BJ (cell line): ENCODE results near the gene FANCD2. TPM values are rescaled to one million over a fixed set of nuclear protein-coding genes. Genes with fewer than 3 reads are reported as not detected.
A peak's percentile ranks its signal among the peaks of the same experiment; 100 is the strongest.

Experiments used
- CTCF ChIA-PET: fragments of 350-600 bp; formaldehyde crosslinking; extraction: SDS; loops from one replicate; lab custom pipeline; 2021; ENCODE audit warnings: antibody characterized with exemption, inconsistent platforms; lab: Yijun Ruan, JAX
- POLR2A ChIA-PET: fragments of 300-600 bp; sonication (Branson Sonifier 250); formaldehyde crosslinking; extraction: SDS; loops from one replicate; lab custom pipeline; 2021; ENCODE audit warnings: antibody characterized with exemption; lab: Charles Lee
- DNase-seq: peaks from one replicate; pipeline ENCODE4 v3.0.0-alpha.2; 2011; ENCODE audit warnings: low read depth
- H3K27me3 ChIP-seq: 2 replicates; pipeline ENCODE4 v1.6.0; 2011; ENCODE audit warnings: low read length; ENCODE audit not compliant: control insufficient read depth, insufficient read depth
- H3K36me3 ChIP-seq: 2 replicates; pipeline ENCODE4 v1.5.1; 2011; ENCODE audit warnings: low read length; ENCODE audit not compliant: control insufficient read depth, insufficient read depth
- H3K4me3 ChIP-seq: 2 replicates; pipeline ENCODE4 v1.5.1; 2011; ENCODE audit warnings: low read depth, mild to moderate bottlenecking, control low read depth, low read length
- CTCF ChIP-seq: IDR thresholded peaks from 2 replicates; pipeline ENCODE4 v1.5.1; 2011; ENCODE audit warnings: low read depth, mild to moderate bottlenecking, control low read depth, inconsistent platforms, low read length, moderate library complexity; ENCODE audit not compliant: insufficient read depth
- polyA plus RNA-seq: library from polyadenylated mRNA; depleted of rRNA; stranded (reverse); fragments of >200 nt; gene quantifications from 2 replicates; pipeline ENCODE4 v1.2.3, GENCODE V29; 2011

Gene FANCD2
- polyA plus RNA-seq, 1 experiment = 5.6 TPM

DNA sequence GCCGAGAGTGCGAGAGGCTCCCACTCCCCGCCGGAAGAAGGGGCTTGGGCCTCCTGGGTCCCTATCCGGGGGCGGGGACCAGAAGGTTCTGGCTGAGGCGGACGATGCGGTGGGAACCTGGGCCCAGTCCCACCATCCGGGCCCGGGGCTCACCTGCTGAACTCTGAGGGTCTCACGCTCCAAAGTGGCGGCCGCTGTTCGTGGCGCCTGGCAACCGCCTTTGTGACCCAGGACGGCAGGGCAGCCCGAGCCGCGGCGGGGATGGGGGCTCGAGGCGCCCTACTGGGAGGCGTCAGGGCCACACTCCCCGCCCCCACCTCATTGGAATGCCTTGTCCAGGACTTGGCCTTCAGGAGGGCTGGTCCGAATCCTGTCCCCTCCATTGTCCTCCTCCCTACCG is 81.9 kb downstream of the FANCD2 start, which contains the start of gene FANCD2OS:
TSS of gene FANCD2OS (minus strand) at position 165 of the 400 bp plus-strand sequence. CDS start 3,481 bp downstream, outside the sequence.
- ChIA-PET POLR2A (no interaction called here), CTCF (no interaction called here)
- H3K36me3 ChIP-seq = no peaks in the 10 kb centered on the region
- no peak for DNase-seq
- no peak within 1 kb of the TSS for H3K4me3 ChIP-seq
- no peaks in the 10 kb centered on the region for H3K27me3 ChIP-seq
- no peak for TF ChIP-seq CTCF

GRCh38 chr3:10115326-10116137 is 89.3 kb downstream of the FANCD2 start, which contains the start of gene BRK1:
Gene BRK1, plus strand, starts transcription at chr3:10115675. Its CDS starts 27 bp downstream, at chr3:10115702.
- Histone ChIP-seq H3K4me3 (peak within 1 kb of the TSS; percentile 86), H3K27me3 (no peaks in the 10 kb centered on the region), H3K36me3 (no peaks in the 10 kb centered on the region)
- ChIA-PET POLR2A (interaction anchor here (0.6 kb wide), 1 partner anchor 231 kb away, joined by 4 read pairs; no protein-coding TSS in a partner anchor), CTCF (interaction anchor here (1.3 kb wide), 1 partner anchor 397 kb away, joined by 3 read pairs; no protein-coding TSS in a partner anchor)
- DNase-seq = peak; percentile 76
- no peak for TF ChIP-seq CTCF

DNA sequence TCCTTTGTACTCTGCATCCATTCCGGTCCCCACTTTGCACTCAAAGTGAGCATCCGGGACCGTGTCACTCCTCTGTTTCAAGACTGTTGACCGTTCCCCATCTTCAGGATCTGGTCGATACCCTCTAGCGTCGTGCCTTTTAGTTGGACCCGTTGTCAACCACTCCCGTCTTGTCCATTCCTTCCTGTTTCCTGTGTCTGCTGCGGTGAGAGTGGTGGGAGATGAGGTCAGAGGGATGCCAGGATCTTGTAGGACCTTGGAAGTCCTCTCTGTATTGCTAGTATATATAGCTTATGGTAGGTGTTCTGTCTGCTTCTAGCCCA is 89.9 kb downstream of the FANCD2 start:
- TF ChIP-seq CTCF = no peak
- no peaks in the 10 kb centered on the region for H3K36me3 ChIP-seq
- no peaks in the 10 kb centered on the region for H3K27me3 ChIP-seq
- DNase-seq = peak; percentile 4
- CTCF ChIA-PET = interaction anchor here (1.3 kb wide), 1 partner anchor 398 kb away, joined by 3 read pairs; no protein-coding TSS in a partner anchor
- peak overlapping the region; percentile 86 for H3K4me3 ChIP-seq
- POLR2A ChIA-PET = no interaction called here

DNA sequence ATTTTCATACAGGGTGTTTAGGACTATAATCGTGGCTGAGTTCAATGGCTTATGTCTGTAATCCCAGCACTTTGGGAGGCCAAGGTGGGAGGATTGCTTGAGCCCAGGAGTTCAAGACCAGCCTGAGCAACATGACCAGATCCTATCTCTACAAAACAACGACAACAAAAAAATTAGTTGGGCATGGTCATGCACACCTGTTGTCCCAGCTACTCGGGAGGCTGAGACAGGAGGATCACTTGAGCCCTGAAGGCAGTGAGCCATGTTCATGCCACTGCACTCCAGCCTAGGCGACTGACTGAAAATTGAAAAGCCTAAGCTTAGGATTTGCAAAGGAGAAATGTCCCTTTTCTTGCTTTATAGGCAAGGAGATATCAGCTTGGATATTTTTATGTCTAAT is 90.7 kb downstream of the FANCD2 start:
- ChIA-PET POLR2A (no interaction called here), CTCF (no interaction called here)
- Histone ChIP-seq H3K27me3 (no peaks in the 10 kb centered on the region), H3K36me3 (no peaks in the 10 kb centered on the region), H3K4me3 (no peak overlapping the region; the same call in 1 of the 2 replicates)
- TF ChIP-seq CTCF = no peak
- DNase-seq = no peak

DNA sequence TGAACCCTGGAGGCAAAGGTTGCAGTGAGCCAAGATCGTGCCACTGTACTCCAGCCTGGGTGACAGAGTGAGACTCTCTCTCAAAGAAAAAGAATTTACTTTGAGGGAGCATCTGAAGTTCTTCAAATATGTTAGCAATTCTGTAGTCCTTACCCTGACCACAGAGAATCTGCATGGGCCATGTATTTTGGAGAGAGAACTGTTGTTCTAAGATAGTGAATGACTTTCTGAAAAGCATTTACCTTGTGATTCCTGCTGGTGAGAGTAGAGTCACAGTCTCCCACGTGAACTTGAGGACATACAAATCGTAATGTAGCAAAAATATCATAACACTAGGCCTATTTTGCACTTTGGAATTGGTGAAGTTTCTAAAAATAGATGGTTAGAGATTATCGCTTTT is 93.1 kb downstream of the FANCD2 start:
- no peak for TF ChIP-seq CTCF
- Histone ChIP-seq H3K36me3 (no peaks in the 10 kb centered on the region), H3K27me3 (no peaks in the 10 kb centered on the region), H3K4me3 (no peak overlapping the region)
- DNase-seq = no peak
- POLR2A ChIA-PET = no interaction called here
- CTCF ChIA-PET = no interaction called here
